HG03469 (cell line): ENCODE results near the gene PPM1E.

Experiments
- ATAC-seq: cut with Tn5 transposase; IDR thresholded peaks from one replicate; pipeline ENCODE4 v1.9.1; 2021; ENCODE audit warnings: mild to moderate bottlenecking, moderate library complexity, moderate number of reproducible peaks; ENCODE audit not compliant: unreplicated experiment

The PPM1E gene

DNA sequence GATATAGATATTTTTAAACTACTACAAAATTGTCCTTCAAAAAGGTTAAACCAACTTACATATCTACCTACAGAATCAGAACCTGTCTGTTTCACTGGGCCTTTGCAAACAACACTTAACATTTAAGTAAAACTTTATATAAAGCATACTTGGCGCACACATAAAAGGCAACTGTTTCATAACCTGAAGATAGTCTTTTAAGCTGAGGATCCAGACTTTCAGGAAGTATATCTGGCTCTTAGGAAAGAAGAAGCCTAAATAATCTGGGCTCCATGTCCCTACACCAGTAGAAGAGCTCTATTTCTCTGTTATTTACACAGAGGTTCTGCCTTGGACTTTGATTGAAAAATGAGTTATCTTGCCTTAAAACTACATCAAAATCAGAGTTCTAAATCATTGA lies 275.2 kb downstream of the PPM1E start:
- no peak for ATAC-seq
